Measurements from ENCODE around the gene CAMK4. TPM values are rescaled to one million over a fixed set of nuclear protein-coding genes. Genes with fewer than 3 reads are reported as not detected.

Gene CAMK4
- total RNA-seq, 2 donors from 2014 or later = 3.8 to 6.6 TPM

DNA sequence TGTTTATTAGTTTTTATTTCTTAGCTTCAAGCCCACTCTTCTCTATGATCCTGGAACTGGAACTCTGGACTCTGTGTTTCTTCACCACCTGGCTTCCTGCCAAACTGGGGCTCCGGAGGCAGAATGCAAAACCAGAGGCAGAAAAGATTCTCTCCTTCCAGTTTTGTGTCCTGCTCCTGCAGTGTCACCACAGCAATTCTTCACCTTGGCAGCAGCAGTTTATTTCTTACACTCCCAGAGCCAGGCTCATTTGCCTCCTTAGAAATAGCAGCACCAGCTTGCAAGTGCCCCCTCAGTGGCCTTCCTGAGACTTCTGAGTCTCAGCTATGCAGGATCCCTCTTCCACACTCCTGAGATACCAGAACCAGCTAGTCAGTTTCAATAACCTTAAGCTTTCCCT is 26.7 kb upstream of the CAMK4 start:
- no peak overlapping the region for H3K4me3 ChIP-seq
- no peak for DNase-seq (ENCODE audit: low spot score)
- no peak for TF ChIP-seq CTCF (IDR thresholded peaks at IDR 0.05)

DNA sequence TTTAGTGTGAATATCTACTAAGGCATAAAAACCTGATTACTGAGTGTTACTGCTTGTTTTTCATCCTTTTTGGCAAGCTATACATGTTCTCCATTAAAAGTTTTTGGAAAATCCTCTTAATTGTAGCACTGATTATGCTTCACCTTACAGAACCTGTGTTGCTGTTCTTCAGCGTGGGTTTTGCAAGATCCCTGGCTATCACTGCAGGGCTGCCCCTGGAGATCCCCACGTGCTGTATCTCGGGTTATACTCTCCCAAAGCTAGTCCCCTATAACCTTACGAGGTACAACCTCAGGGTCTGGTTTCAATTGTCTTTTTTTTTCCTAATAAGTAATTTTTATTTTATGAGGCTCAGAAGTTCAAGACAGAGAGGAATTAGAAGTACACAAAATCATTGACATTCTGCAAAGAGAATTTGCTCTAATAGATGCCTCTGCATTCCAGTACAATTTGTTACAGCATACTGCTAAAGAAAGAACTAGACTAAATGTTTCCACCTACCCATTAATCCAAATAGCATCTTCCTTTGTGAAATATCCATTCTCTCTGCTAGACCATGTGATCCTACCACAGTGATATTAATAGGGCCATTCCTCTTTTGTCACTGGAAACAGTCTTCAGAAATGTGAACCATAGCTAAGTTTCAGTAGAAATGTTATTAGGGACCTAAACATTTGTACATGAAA is 25.8 kb upstream of the CAMK4 start:
- ATAC-seq (ENCODE audit: insufficient number of reproducible peaks, low FRiP score, low read depth) (no peak), DNase-seq (ENCODE audit: low spot score) (no peak)
- no peaks in the 10 kb centered on the region for H3K27me3 ChIP-seq (replicated peaks; ENCODE audit: insufficient read depth)
- H3K4me1 ChIP-seq (ENCODE audit: control insufficient read depth in 1 of 2, low read depth in 2 of 2) = no peaks in the 10 kb centered on the region
- H3K9me3 ChIP-seq = no peaks in the 10 kb centered on the region
- H3K4me3 ChIP-seq = no peak overlapping the region
- H3K36me3 ChIP-seq = no peaks in the 10 kb centered on the region
- no peak for TF ChIP-seq CTCF (IDR thresholded peaks at IDR 0.05)
- H3K27ac ChIP-seq = no peak overlapping the region

More for the DNA sequence above, 26.7 kb upstream of the CAMK4 start:
- Histone ChIP-seq H3K9me3 (no peaks in the 10 kb centered on the region), H3K4me1 (ENCODE audit: control insufficient read depth in 1 of 2, low read depth in 2 of 2) (no peaks in the 10 kb centered on the region), H3K36me3 (no peaks in the 10 kb centered on the region), H3K27ac (no peak overlapping the region), H3K27me3 (replicated peaks; ENCODE audit: insufficient read depth) (no peaks in the 10 kb centered on the region)
- ATAC-seq (ENCODE audit: insufficient number of reproducible peaks, low FRiP score, low read depth) = no peak

GRCh38 chr5:111200828-111201227 is 23.4 kb upstream of the CAMK4 start:
- DNase-seq (ENCODE audit: low spot score) = no peak
- ATAC-seq (ENCODE audit: insufficient number of reproducible peaks, low FRiP score, low read depth) = no peak
- no peaks in the 10 kb centered on the region for H3K9me3 ChIP-seq
- H3K4me1 ChIP-seq (ENCODE audit: control insufficient read depth in 1 of 2, low read depth in 2 of 2) = no peaks in the 10 kb centered on the region
- no peak overlapping the region for H3K4me3 ChIP-seq
- no peaks in the 10 kb centered on the region for H3K36me3 ChIP-seq
- H3K27me3 ChIP-seq (replicated peaks; ENCODE audit: insufficient read depth) = no peaks in the 10 kb centered on the region
- no peak for TF ChIP-seq CTCF (IDR thresholded peaks at IDR 0.05)
- no peak overlapping the region for H3K27ac ChIP-seq

- no peak for TF ChIP-seq CTCF (IDR thresholded peaks at IDR 0.05)
- H3K4me1 ChIP-seq (ENCODE audit: control insufficient read depth in 1 of 2, low read depth in 2 of 2) = no peaks in the 10 kb centered on the region
- ATAC-seq (ENCODE audit: insufficient number of reproducible peaks, low FRiP score, low read depth) (no peak), DNase-seq (ENCODE audit: low spot score) (no peak)
- no peak overlapping the region for H3K4me3 ChIP-seq
- no peaks in the 10 kb centered on the region for H3K27me3 ChIP-seq (replicated peaks; ENCODE audit: insufficient read depth)
- no peaks in the 10 kb centered on the region for H3K36me3 ChIP-seq
- H3K27ac ChIP-seq = no peak overlapping the region
- H3K9me3 ChIP-seq = no peaks in the 10 kb centered on the region
Observed at GRCh38 chr5:111201705-111202104, 22.5 kb upstream of the CAMK4 start.

DNA sequence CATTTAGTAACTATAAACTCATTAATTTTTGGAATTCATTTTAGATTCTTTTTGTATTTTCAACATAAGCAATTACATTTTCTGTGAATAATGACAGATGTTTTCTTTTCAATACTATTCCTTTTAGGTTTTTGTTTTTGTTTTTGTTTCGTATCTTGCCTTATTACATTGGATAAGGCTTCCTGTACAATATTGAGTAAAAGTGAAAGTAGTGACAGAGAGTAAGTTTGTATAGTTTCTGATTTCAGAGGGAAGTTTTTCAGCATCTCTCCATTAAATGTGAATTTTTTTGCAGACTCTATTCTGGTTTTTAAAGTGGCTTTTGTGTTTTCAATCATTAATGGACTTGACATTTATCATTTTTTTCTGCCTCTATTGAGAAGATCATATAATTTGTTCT is 12.8 kb upstream of the CAMK4 start:
- H3K27me3 ChIP-seq (replicated peaks; ENCODE audit: insufficient read depth) = no peaks in the 10 kb centered on the region
- no peak overlapping the region for H3K4me3 ChIP-seq
- H3K4me1 ChIP-seq (ENCODE audit: control insufficient read depth in 1 of 2, low read depth in 2 of 2) = no peaks in the 10 kb centered on the region
- no peak overlapping the region for H3K27ac ChIP-seq
- DNase-seq (ENCODE audit: low spot score) (no peak), ATAC-seq (ENCODE audit: insufficient number of reproducible peaks, low FRiP score, low read depth) (no peak)
- H3K9me3 ChIP-seq = no peaks in the 10 kb centered on the region
- H3K36me3 ChIP-seq = no peaks in the 10 kb centered on the region
- no peak for TF ChIP-seq CTCF (IDR thresholded peaks at IDR 0.05)

Data from thoracic aorta (tissue), 2 donors.